Esophagus (tissue), 2 donors: ENCODE data around the gene TM4SF1. TPM values are rescaled to one million over a fixed set of nuclear protein-coding genes. Genes with fewer than 3 reads are reported as not detected.
A peak's percentile ranks its signal among the peaks of the same experiment; 100 is the strongest.

Source experiments
- H3K27ac ChIP-seq, 2 donors: one replicate each; pipeline ENCODE4 v1.5.1; 2013; ENCODE audit warnings: low read depth in 2 of 2, mild to moderate bottlenecking in 2 of 2, inconsistent platforms in 1 of 2, low read length in 1 of 2, moderate library complexity in 1 of 2
- H3K27me3 ChIP-seq, 2 donors: one replicate each; pipeline ENCODE4 v1.6.1; 2013; ENCODE audit warnings: low read length in 2 of 2, control low read depth in 1 of 2, mild to moderate bottlenecking in 1 of 2; ENCODE audit not compliant: insufficient read depth in 2 of 2, control insufficient read depth in 1 of 2
- H3K36me3 ChIP-seq, 2 donors: one replicate each; pipeline ENCODE4 v1.6.1; 2013; ENCODE audit warnings: low read length in 1 of 2; ENCODE audit not compliant: control insufficient read depth in 2 of 2, insufficient read depth in 2 of 2
- H3K4me1 ChIP-seq, 2 donors: one replicate each; pipeline ENCODE4 v1.6.1; 2013; ENCODE audit warnings: low read length in 1 of 2; ENCODE audit not compliant: control insufficient read depth in 2 of 2, insufficient read depth in 2 of 2
- H3K4me3 ChIP-seq, 2 donors: one replicate each; pipeline ENCODE4 v1.5.1; 2013; ENCODE audit warnings: low read length in 2 of 2, mild to moderate bottlenecking in 2 of 2, low read depth in 1 of 2, moderate library complexity in 1 of 2
- H3K9me3 ChIP-seq, 2 donors: one replicate each; pipeline ENCODE4 v1.6.1; 2013; ENCODE audit warnings: mild to moderate bottlenecking in 2 of 2, low read depth in 1 of 2, low read length in 1 of 2, moderate library complexity in 1 of 2; ENCODE audit not compliant: control insufficient read depth in 2 of 2, insufficient read depth in 1 of 2
- WGBS, 2 donors: extraction: QIAGEN DNeasy Blood & Tissue Kit; methylation state at CpG; one replicate each; pipeline ENCODE4 v1.1.7; 2013; 5-methylcytosine and 5-hydroxymethylcytosine counted together
- polyA plus RNA-seq, 2 donors: library from polyadenylated mRNA; stranded (reverse); fragments of 200-250 nt; gene quantifications; one replicate each; pipeline ENCODE4 v1.2.3, GENCODE V29; 2013
- donor health status: healthy with polysubstance abuse.
- donor health status: Bipolar disorder and iron deficiency.

The TM4SF1 gene
- polyA plus RNA-seq, 2 donors = 127 to 172 TPM

GRCh38 chr3:149411583-149411982 lies 34.1 kb upstream of the TM4SF1 start:
- 42 to 57% methylated on average over 1 of the region's 1 CpG for WGBS, 2 donors
- no peaks in the 10 kb centered on the region for H3K27me3 ChIP-seq
- H3K9me3 ChIP-seq = no peaks in the 10 kb centered on the region
- H3K36me3 ChIP-seq = no peaks in the 10 kb centered on the region
- H3K27ac ChIP-seq = no peak overlapping the region
- H3K4me3 ChIP-seq = no peak overlapping the region
- no peaks in the 10 kb centered on the region for H3K4me1 ChIP-seq

DNA sequence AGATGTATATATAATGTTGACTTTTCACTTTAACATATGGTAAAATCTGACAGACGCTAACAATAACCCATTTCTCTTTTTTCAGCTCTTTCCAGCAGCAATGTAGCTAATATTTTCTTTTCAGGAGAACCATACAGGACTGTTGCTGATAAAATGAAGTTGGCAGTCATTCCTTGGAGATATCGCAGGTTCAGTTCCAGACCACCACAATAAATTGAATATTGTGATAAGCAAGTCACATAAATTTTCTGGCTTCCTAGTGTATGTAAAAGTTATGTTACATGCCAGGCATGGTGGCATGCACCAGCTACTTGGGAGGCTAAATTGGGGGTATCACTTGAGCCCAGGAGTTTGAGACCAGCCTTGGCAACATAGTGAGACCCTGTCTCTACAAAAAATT lies 31.9 kb upstream of the TM4SF1 start:
- Histone ChIP-seq H3K4me1 (no peaks in the 10 kb centered on the region), H3K27me3 (no peaks in the 10 kb centered on the region), H3K36me3 (no peaks in the 10 kb centered on the region), H3K27ac (no peak overlapping the region), H3K4me3 (no peak overlapping the region), H3K9me3 (no peaks in the 10 kb centered on the region)
- WGBS, 2 donors = 80 to 89% methylated on average over 2 of the region's 2 CpGs

DNA sequence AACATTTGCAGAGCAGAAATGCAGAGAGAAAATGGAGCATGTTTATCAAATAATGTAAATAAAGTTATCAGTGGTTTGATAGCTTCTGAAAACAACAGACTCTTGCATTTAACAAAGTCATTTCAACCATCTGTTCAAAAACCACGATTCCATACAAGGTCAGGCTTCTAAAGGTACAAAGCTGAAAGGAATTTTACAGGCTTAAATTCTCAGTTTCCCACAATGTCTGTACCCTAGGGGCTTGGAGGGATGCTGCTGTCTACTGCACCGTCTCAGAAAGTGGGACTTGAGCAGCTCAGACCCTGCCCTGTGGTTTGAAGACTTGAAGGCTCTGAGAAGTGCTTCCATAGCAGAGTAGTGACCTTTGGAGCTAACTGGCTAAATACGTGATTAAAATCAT lies 30.4 kb upstream of the TM4SF1 start:
- Histone ChIP-seq H3K36me3 (no peaks in the 10 kb centered on the region), H3K27me3 (no peaks in the 10 kb centered on the region), H3K4me1 (no peaks in the 10 kb centered on the region), H3K27ac (no peak overlapping the region), H3K9me3 (no peaks in the 10 kb centered on the region), H3K4me3 (no peak overlapping the region)
- WGBS, 2 donors = 43 to 49% methylated on average over 3 of the region's 3 CpGs

DNA sequence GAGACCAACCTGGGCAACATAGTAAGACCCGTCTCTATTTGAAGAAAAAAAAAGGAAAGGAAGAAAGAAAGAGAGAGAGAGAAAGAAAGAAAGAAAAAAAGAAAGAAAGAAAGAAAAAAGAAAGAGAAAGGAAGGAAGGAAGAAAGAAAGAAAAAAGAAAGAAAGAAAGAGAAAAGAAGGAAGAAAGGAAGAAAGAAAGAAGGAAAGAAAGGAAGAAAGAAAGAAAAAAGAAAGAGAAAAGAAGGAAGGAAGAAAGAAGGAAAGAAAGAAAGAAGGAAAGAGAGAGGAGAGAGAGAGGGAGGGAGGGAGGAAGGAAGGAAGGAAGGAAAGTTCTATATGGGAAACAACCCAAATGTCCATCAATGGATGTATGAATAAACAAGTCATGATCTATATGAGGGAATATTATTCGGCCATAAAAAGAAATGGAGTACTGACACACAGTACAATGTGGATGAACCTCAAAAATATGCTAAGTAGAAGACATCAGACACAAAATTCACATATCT lies 28.8 kb upstream of the TM4SF1 start:
- H3K9me3 ChIP-seq = no peaks in the 10 kb centered on the region
- no peaks in the 10 kb centered on the region for H3K36me3 ChIP-seq
- H3K4me3 ChIP-seq = no peak overlapping the region
- H3K4me1 ChIP-seq = no peaks in the 10 kb centered on the region
- WGBS, 2 donors = 91 to 94% methylated on average over 2 of the region's 2 CpGs
- H3K27ac ChIP-seq = no peak overlapping the region
- no peaks in the 10 kb centered on the region for H3K27me3 ChIP-seq

DNA sequence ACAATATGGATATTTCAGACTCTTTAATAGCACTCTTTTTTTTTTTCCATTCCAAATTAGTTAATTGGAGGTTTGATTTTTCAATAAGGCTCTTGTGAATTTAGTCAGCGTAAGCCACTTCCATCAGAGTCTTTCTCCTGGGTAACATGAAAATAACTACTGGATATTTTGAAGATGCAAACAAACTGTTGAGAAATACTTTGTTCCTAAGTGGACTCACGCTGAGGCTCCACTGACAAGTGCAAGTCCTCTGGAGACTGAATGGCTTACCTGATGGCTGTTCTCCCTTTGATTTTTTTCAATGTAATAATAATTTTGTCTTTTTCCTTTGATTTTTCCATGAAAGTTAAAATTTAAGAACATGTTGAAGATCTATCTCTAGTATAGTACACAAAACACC lies 26.0 kb upstream of the TM4SF1 start:
- 96 to 97% methylated on average over 2 of the region's 2 CpGs for WGBS, 2 donors
- no peaks in the 10 kb centered on the region for H3K27me3 ChIP-seq
- H3K4me3 ChIP-seq = no peak overlapping the region
- H3K9me3 ChIP-seq = no peaks in the 10 kb centered on the region
- H3K4me1 ChIP-seq = no peaks in the 10 kb centered on the region
- no peak overlapping the region for H3K27ac ChIP-seq
- no peaks in the 10 kb centered on the region for H3K36me3 ChIP-seq

DNA sequence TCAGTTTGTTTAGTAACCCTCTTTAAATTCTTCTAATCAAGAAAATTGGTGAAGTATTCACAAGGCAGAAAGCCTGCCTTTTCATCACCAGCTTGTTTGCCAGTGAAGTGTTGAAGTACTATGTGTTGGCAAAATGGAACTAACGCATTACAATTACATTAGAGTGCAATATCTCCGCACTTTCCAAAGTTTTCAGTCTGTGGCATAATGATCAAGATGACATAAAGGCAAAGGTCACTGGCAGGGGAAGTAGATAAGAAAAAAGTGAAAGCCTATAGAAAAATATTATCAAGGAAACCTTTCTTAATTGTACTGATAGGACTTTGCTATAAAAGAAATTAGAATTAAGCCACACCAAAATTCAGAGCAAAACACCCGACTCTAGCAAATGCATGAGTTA lies 25.0 kb upstream of the TM4SF1 start:
- no peaks in the 10 kb centered on the region for H3K9me3 ChIP-seq

DNA sequence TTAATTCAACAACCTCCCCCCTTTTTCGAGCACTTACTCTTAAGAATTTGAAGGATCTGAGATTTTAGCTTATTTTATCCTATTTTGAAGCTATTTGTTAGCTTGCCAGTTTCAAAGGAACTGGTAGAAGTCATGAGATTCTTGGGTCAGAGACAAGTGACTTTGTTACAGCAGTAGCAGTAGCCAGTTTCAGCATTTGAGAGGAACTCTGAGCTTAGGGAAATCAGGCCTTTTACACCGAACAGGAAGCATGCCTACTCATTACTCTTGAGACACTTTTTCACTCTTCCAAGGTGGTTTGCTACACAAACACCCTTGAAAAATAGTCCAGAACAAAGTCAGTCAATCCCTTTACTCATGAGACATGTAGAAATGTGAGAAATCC lies 24.5 kb upstream of the TM4SF1 start:
- H3K27ac ChIP-seq = peak overlapping the region in 1 of 2 donors; percentile 67
- WGBS, 2 donors = 55 to 70% methylated on average over 2 of the region's 2 CpGs

More for the DNA sequence above, 25.0 kb upstream of the TM4SF1 start:
- Histone ChIP-seq H3K4me3 (no peak overlapping the region), H3K27ac (no peak overlapping the region), H3K4me1 (no peaks in the 10 kb centered on the region), H3K27me3 (no peaks in the 10 kb centered on the region), H3K36me3 (no peaks in the 10 kb centered on the region)
- WGBS, 2 donors = 79 to 95% methylated on average over 3 of the region's 3 CpGs

DNA sequence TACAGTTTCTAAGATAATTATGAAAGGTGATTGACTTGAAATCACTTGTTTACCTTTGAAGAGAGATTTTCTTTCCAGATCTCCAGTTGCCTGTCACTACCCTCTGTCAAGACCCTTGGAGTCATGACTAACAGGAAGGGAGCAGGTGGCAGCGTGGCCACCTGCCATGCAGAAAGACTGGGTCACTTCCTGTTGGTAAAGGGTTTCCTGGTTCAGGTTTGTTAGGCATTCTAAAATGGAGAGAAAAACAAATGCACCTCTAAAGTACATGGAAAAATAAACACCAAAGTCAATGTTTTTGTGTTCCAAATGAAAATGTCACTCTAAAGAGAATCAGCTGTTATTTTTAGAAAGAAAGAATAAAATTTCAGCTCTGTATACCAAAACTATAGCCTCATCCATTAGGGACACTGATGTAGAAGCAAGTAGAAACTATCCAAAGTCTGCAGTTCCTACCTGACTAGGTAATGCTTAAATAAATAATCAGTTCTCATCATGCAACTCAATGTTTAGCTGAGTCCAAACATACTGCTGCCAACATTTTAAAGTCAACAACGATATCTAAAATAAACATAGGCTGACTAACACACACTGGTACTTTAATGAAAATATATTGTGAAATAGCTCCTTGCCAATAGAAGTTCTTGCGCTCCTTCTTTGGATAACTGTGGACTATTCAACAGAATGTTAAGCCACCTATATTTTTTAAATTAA lies 23.9 kb upstream of the TM4SF1 start:
- H3K9me3 ChIP-seq = no peaks in the 10 kb centered on the region
- no peaks in the 10 kb centered on the region for H3K27me3 ChIP-seq
- 33 to 40% methylated on average over 3 of the region's 3 CpGs for WGBS, 2 donors
- H3K27ac ChIP-seq = peak overlapping the region; percentile 67 to 73
- no peak overlapping the region for H3K4me3 ChIP-seq
- H3K4me1 ChIP-seq = no peaks in the 10 kb centered on the region
- no peaks in the 10 kb centered on the region for H3K36me3 ChIP-seq

More for the DNA sequence above, 24.5 kb upstream of the TM4SF1 start:
- H3K4me3 ChIP-seq = no peak overlapping the region
- H3K9me3 ChIP-seq = no peaks in the 10 kb centered on the region
- H3K4me1 ChIP-seq = no peaks in the 10 kb centered on the region
- H3K27me3 ChIP-seq = no peaks in the 10 kb centered on the region
- no peaks in the 10 kb centered on the region for H3K36me3 ChIP-seq

DNA sequence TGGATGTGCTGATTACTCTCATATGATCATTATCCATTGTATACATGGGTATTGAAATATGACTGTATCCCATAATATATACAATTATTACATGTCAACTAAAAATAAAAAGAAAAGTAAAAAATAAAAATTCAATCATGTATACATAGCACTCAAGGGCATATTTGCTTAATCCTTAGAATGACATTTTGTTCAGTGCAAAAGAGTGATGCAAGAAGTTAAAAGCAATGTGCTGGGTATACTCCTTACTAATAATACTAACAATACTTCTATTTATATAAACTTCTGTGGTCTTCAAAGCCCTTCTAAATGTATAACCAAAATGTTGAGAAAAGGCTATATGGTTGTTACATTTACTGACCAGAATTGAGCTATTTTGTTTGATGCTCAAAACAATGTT lies 23.2 kb upstream of the TM4SF1 start:
- H3K4me3 ChIP-seq = no peak overlapping the region
- peaks cover 0 to 6% of the 10 kb centered on the region in 2 donors for H3K4me1 ChIP-seq
- H3K9me3 ChIP-seq = no peaks in the 10 kb centered on the region
- no peaks in the 10 kb centered on the region for H3K27me3 ChIP-seq
- H3K36me3 ChIP-seq = no peaks in the 10 kb centered on the region
- H3K27ac ChIP-seq = no peak overlapping the region

GRCh38 chr3:149398296-149398695 lies 20.8 kb upstream of the TM4SF1 start:
- Histone ChIP-seq H3K4me1 (peaks cover 0 to 6% of the 10 kb centered on the region in 2 donors), H3K27me3 (no peaks in the 10 kb centered on the region), H3K4me3 (no peak overlapping the region), H3K9me3 (no peaks in the 10 kb centered on the region), H3K36me3 (no peaks in the 10 kb centered on the region), H3K27ac (no peak overlapping the region)
- 97 to 98% methylated on average over 1 of the region's 1 CpG for WGBS, 2 donors
